ENCODE results near the gene PRRX2.

- no peak for TF ChIP-seq CTCF (IDR thresholded peaks at IDR 0.05)
- no peak for TF ChIP-seq POLR2A (IDR thresholded peaks at IDR 0.05)
Measured at GRCh38 chr9:129722913-129723312, 57.5 kb downstream of the PRRX2 start.
